ENCODE results near the gene LAMA2.

DNA sequence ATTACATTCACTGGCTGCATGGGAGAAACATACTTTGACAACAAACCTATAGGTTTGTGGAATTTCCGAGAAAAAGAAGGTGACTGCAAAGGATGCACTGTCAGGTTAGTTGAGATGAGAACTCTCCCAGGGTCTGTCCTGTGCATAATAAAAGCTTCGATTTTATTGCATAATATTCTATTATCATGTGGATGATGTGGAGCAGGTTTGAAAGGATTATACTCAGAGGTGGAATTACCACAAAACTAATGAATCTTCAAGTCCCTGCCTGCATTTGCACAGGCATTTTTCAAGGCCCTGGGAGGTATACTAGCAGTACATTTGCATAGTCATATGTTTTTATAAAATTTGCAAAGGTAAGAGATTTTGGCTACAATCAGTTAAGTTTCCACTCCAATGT, 577.3 kb downstream of the LAMA2 start:
- no peak for TF ChIP-seq CTCF (IDR thresholded peaks at IDR 0.05 in 8 of 11, conservative IDR thresholded peaks at IDR 0.05 in 3 of 11)
- TF ChIP-seq POLR2A (IDR thresholded peaks at IDR 0.05) = no peak
- TF ChIP-seq POLR2AphosphoS5 (IDR thresholded peaks at IDR 0.05) = no peak

Measured in spleen (tissue), 7 donors.